Naive thymus-derived CD4-positive, alpha-beta T cell (primary cell): ENCODE data around the gene CBY1. TPM values are rescaled to one million over a fixed set of nuclear protein-coding genes. Genes with fewer than 3 reads are reported as not detected.

ENCODE experiments used
- polyA plus RNA-seq, 2 donors: library from polyadenylated mRNA; unstranded; fragments of 300-500 nt; fragmentation: Illumina TruSeq; gene quantifications; one replicate each; pipeline ENCODE4 v1.2.3, GENCODE V29; 2021
- total RNA-seq, 6 experiments: library from RNA in 5 of 6; stranded (reverse) in 5 of 6; gene quantifications; 1 replicate in 5 of 6; 2 replicates in 1 of 6; pipeline ENCODE4 v1.2.3 and lab custom pipeline; 2021 to 2026

Gene CBY1
- total and polyA plus RNA-seq, 7 experiments from 2014 or later: 8.1 to 39.9 (median 12.7) TPM

Other genes with a start within 250 kb of the CBY1 start
- not detected for gene KCNJ4, start 201.4 kb upstream of the CBY1 start, total RNA-seq
- not detected for gene KCNJ4, start 201.4 kb upstream of the CBY1 start, polyA plus RNA-seq
- gene KDELR3, start 188.5 kb upstream of the CBY1 start, total RNA-seq: under 1 TPM in 1 of 5 experiments, not detected in 4; 0.80 TPM
- gene KDELR3, start 188.5 kb upstream of the CBY1 start, polyA plus RNA-seq: not detected
- gene DDX17, start 150.3 kb upstream of the CBY1 start, total RNA-seq: 1,000 to 10,000 TPM in 2 of 5 experiments, 100 to 1,000 TPM in 3; 478 to 1,097 (median 684) TPM
- gene DDX17, start 150.3 kb upstream of the CBY1 start, polyA plus RNA-seq: 10 to 100 TPM; 37.7 to 43.4 TPM
- gene DMC1, start 86.5 kb upstream of the CBY1 start, total RNA-seq: 1 to 10 TPM in 1 of 5 experiments, under 1 TPM in 3, not detected in 1; 0.32 to 7.4 (median 0.65) TPM
- gene DMC1, start 86.5 kb upstream of the CBY1 start, polyA plus RNA-seq: under 1 TPM in 1 of 2 donors, not detected in 1; 0.13 TPM
- 1 to 10 TPM in 1 of 5 experiments, under 1 TPM in 3, not detected in 1; 0.05 to 1.0 (median 0.30) TPM for gene FAM227A, start 246 bp upstream of the CBY1 start, total RNA-seq
- not detected for gene FAM227A, start 246 bp upstream of the CBY1 start, polyA plus RNA-seq
- 10 to 100 TPM; 45.0 to 92.4 (median 50.6) TPM for gene TOMM22, start 25.3 kb downstream of the CBY1 start, total RNA-seq
- gene TOMM22, start 25.3 kb downstream of the CBY1 start, polyA plus RNA-seq: 10 to 100 TPM; 47.3 to 53.1 TPM
- 100 to 1,000 TPM in 2 of 5 experiments, 10 to 100 TPM in 3; 60.6 to 175 (median 74.9) TPM for gene JOSD1, start 44.3 kb downstream of the CBY1 start, total RNA-seq
- 1 to 10 TPM; 7.4 to 8.1 TPM for gene JOSD1, start 44.3 kb downstream of the CBY1 start, polyA plus RNA-seq
- 100 to 1,000 TPM in 2 of 5 experiments, 10 to 100 TPM in 3; 79.1 to 209 (median 91.9) TPM for gene GTPBP1, start 49.3 kb downstream of the CBY1 start, total RNA-seq
- 10 to 100 TPM; 16.9 to 32.8 TPM for gene GTPBP1, start 49.3 kb downstream of the CBY1 start, polyA plus RNA-seq
- gene SUN2, start 99.4 kb downstream of the CBY1 start, total RNA-seq: 100 to 1,000 TPM; 509 to 977 (median 558) TPM
- 100 to 1,000 TPM; 397 to 696 TPM for gene SUN2, start 99.4 kb downstream of the CBY1 start, polyA plus RNA-seq
- 10 to 100 TPM in 2 of 5 experiments, 1 to 10 TPM in 3; 5.0 to 11.1 (median 8.9) TPM for gene DNAL4, start 137.5 kb downstream of the CBY1 start, total RNA-seq
- 10 to 100 TPM in 1 of 2 donors, 1 to 10 TPM in 1; 9.8 to 15.0 TPM for gene DNAL4, start 137.5 kb downstream of the CBY1 start, polyA plus RNA-seq
- 10 to 100 TPM in 2 of 5 experiments, 1 to 10 TPM in 2, under 1 TPM in 1; 0.85 to 12.9 (median 7.8) TPM for gene NPTXR, start 187.4 kb downstream of the CBY1 start, total RNA-seq
- 1 to 10 TPM; 1.1 to 1.4 TPM for gene NPTXR, start 187.4 kb downstream of the CBY1 start, polyA plus RNA-seq
- 10 to 100 TPM; 41.7 to 77.0 (median 73.4) TPM for gene CBX6, start 215.6 kb downstream of the CBY1 start, total RNA-seq
- 1 to 10 TPM; 6.3 to 7.2 TPM for gene CBX6, start 215.6 kb downstream of the CBY1 start, polyA plus RNA-seq